SK-N-SH (cell line): ENCODE results near the gene TULP4. TPM values are rescaled to one million over a fixed set of nuclear protein-coding genes. Genes with fewer than 3 reads are reported as not detected.
"Not testable (repeated sequence)": the region's sequence is repeated elsewhere in the genome, so short reads cannot be mapped to it uniquely, and the experiment has no call there.

Experiments used
- CTCF ChIA-PET: fragments of 300-600, 350-600 bp; formaldehyde crosslinking; extraction: SDS; loops from one replicate; lab custom pipeline; 2021; lab: Yijun Ruan, JAX
- POLR2A ChIA-PET: fragments of 350-600 bp; sonication (Branson Sonifier 250); formaldehyde crosslinking; extraction: SDS; loops from one replicate; lab custom pipeline; 2020; ENCODE audit warnings: antibody characterized with exemption, inconsistent platforms; lab: Yijun Ruan, JAX
- DNase-seq: peaks from one replicate; pipeline ENCODE4 v3.0.0; 2012
- H2AFZ ChIP-seq: fragments of 200-600 bp; sonication (generic); 2 replicates; pipeline ENCODE4 v1.8.1; 2016; ENCODE audit warnings: antibody characterized with exemption, mild to moderate bottlenecking, low read depth
- H3F3A ChIP-seq: fragments of 200-600 bp; sonication (generic); replicated peaks from 2 replicates; pipeline ENCODE3; 2016; ENCODE audit warnings: antibody characterized with exemption, mild to moderate bottlenecking; ENCODE audit not compliant: insufficient read depth
- H3K27ac ChIP-seq, 2 experiments: fragments of 200-500 bp in 1 of 2; fragments of 200-600 bp in 1 of 2; sonication (Bioruptor generic) in 1 of 2; sonication (generic), shearing (Covaris generic) in 1 of 2; 2 replicates each; pipeline versions ENCODE4 v1.5.1 to v1.6.1; 2014 to 2016; ENCODE audit warnings: low read depth in 2 of 2, inconsistent platforms in 1 of 2, low read length in 1 of 2, mild to moderate bottlenecking in 1 of 2, mixed read lengths in 1 of 2
- H3K27me3 ChIP-seq: fragments of 200-600 bp; sonication (generic), shearing (Covaris generic); 2 replicates; pipeline ENCODE4 v1.6.1; 2016; ENCODE audit warnings: mixed run types; ENCODE audit not compliant: insufficient read depth
- H3K36me3 ChIP-seq, 2 experiments: fragments of 200-500 bp in 1 of 2; fragments of 200-600 bp in 1 of 2; sonication (Bioruptor generic) in 1 of 2; sonication (generic) in 1 of 2; replicated peaks in 1 of 2; 2 replicates each; pipeline versions ENCODE3 to v1.5.1; 2014 to 2016; ENCODE audit warnings: low read length in 1 of 2, mild to moderate bottlenecking in 1 of 2; ENCODE audit not compliant: insufficient read depth in 2 of 2, control insufficient read depth in 1 of 2
- H3K4me1 ChIP-seq, 2 experiments: fragments of 200-500 bp in 1 of 2; fragments of 200-600 bp in 1 of 2; sonication (Bioruptor generic) in 1 of 2; sonication (generic), shearing (Covaris generic) in 1 of 2; 2 replicates each; pipeline versions ENCODE4 v1.5.1 to v1.6.1; 2014 to 2016; ENCODE audit warnings: low read depth in 1 of 2, low read length in 1 of 2, mixed run types in 1 of 2; ENCODE audit not compliant: insufficient read depth in 2 of 2, control insufficient read depth in 1 of 2
- H3K4me2 ChIP-seq: fragments of 200-600 bp; sonication (generic), shearing (Covaris generic); 2 replicates; pipeline ENCODE4 v1.6.1; 2017; ENCODE audit warnings: mixed run types
- H3K4me3 ChIP-seq, 2 experiments: fragments of 200-500 bp in 1 of 2; fragments of 200-600 bp in 1 of 2; sonication (Bioruptor generic) in 1 of 2; sonication (generic), shearing (Covaris generic) in 1 of 2; 2 replicates each; pipeline versions ENCODE4 v1.5.1 to v1.8.1; 2014 to 2016; ENCODE audit warnings: low read depth in 2 of 2, inconsistent platforms in 1 of 2, low read length in 1 of 2, mild to moderate bottlenecking in 1 of 2, mixed read lengths in 1 of 2, moderate library complexity in 1 of 2
- H3K79me2 ChIP-seq: fragments of 200-600 bp; sonication (generic); 2 replicates; pipeline ENCODE4 v1.8.1; 2017; ENCODE audit warnings: mild to moderate bottlenecking; ENCODE audit not compliant: insufficient read depth
- H3K9ac ChIP-seq: fragments of 200-600 bp; sonication (generic); 2 replicates; pipeline ENCODE4 v1.6.1; 2017; ENCODE audit warnings: mixed run types
- H3K9me2 ChIP-seq: fragments of 200-600 bp; sonication (generic); 2 replicates; pipeline ENCODE4 v1.6.1; 2017; ENCODE audit warnings: mixed run types
- H3K9me3 ChIP-seq: fragments of 200-600 bp; sonication (generic); 2 replicates; pipeline ENCODE4 v1.6.1; 2017; ENCODE audit warnings: mixed run types, mild to moderate bottlenecking, moderate library complexity
- H4K20me1 ChIP-seq: fragments of 200-600 bp; sonication (generic); 2 replicates; pipeline ENCODE4 v1.6.1; 2017; ENCODE audit warnings: mild to moderate bottlenecking, mixed run types; ENCODE audit not compliant: insufficient read depth
- CHD2 ChIP-seq: fragments of 150-350 bp; IDR thresholded peaks from 2 replicates; pipeline ENCODE4 v1.6.1; 2018; ENCODE audit warnings: low read length; ENCODE audit not compliant: partially characterized antibody
- FOXM1 ChIP-seq: IDR thresholded peaks from 2 replicates; pipeline ENCODE4 v1.4.0; 2012; ENCODE audit warnings: low read depth, mild to moderate bottlenecking
- GABPA ChIP-seq: IDR thresholded peaks from 2 replicates; pipeline ENCODE4 v1.4.0; 2012; ENCODE audit warnings: low read depth, mild to moderate bottlenecking
- GATA2 ChIP-seq: sonication (generic); formaldehyde crosslinking; IDR thresholded peaks from 2 replicates; pipeline ENCODE4 v1.5.0; 2020; ENCODE audit warnings: mild to moderate bottlenecking, missing genetic modification reagents
- JUND ChIP-seq: IDR thresholded peaks from 2 replicates; pipeline ENCODE4 v1.4.0; 2012
- MXI1 ChIP-seq: IDR thresholded peaks from 2 replicates; pipeline ENCODE4 v1.6.1; 2012; ENCODE audit warnings: mild to moderate bottlenecking, low read depth, low read length, improper control_type of control experiment
- NFIC ChIP-seq: IDR thresholded peaks from 2 replicates; pipeline ENCODE4 v1.4.0; 2012; ENCODE audit warnings: borderline replicate concordance
- PBX3 ChIP-seq: IDR thresholded peaks from 2 replicates; pipeline ENCODE4; 2012
- RXRA ChIP-seq: IDR thresholded peaks from 2 replicates; pipeline ENCODE4 v1.4.0; 2012; ENCODE audit warnings: low read depth, mild to moderate bottlenecking, borderline replicate concordance
- SMC3 ChIP-seq: IDR thresholded peaks from 2 replicates; pipeline ENCODE4 v1.6.1; 2012; ENCODE audit warnings: low read depth, low read length, improper control_type of control experiment
- WGBS: methylation state at CpG from one replicate; pipeline ENCODE4 v1.1.6; 2017; ENCODE audit warnings: low lambda C conversion rate; 5-methylcytosine and 5-hydroxymethylcytosine counted together
- polyA plus RNA-seq, 3 experiments: library from polyadenylated mRNA; depleted of rRNA; stranded (reverse); fragments of >200 nt; gene quantifications; 2 replicates each; pipeline ENCODE4 v1.2.3, GENCODE V29; 2012

TULP4 gene
- polyA plus RNA-seq, 1 of the 3 experiments (the other 2 are of a cell fraction), result 5.9 TPM

GRCh38 chr6:158293122-158293521 lies 19.1 kb upstream of the TULP4 start:
- 91% methylated on average over 1 of the region's 1 CpG for WGBS
- H3K9me2 ChIP-seq, result no peaks in the 10 kb centered on the region
- DNase-seq, result no peak
- H3K4me2 ChIP-seq, result no peak overlapping the region
- peaks cover 60% of the 10 kb centered on the region for H3K79me2 ChIP-seq
- no peak overlapping the region for H2AFZ ChIP-seq
- H3K27me3 ChIP-seq, result no peaks in the 10 kb centered on the region
- ChIA-PET CTCF (no interaction called here), POLR2A (no interaction called here)
- no peak for TF ChIP-seq MXI1
- no peak for TF ChIP-seq NFIC
- TF ChIP-seq GATA2, result no peak
- TF ChIP-seq PBX3, result no peak
- no peak for TF ChIP-seq FOXM1
- no peak for TF ChIP-seq JUND
- no peak for TF ChIP-seq CHD2
- no peak for TF ChIP-seq SMC3
- no peak for TF ChIP-seq GABPA
- TF ChIP-seq RXRA, result no peak
- H3K9ac ChIP-seq, result no peak overlapping the region
- H3K4me3 ChIP-seq, result no peak overlapping the region
- H3F3A ChIP-seq, result no peaks in the 10 kb centered on the region
- peaks cover 25% of the 10 kb centered on the region for H3K9me3 ChIP-seq
- peaks cover 24 to 64% of the 10 kb centered on the region in 2 experiments for H3K36me3 ChIP-seq
- H3K27ac ChIP-seq, result no peak overlapping the region
- H4K20me1 ChIP-seq, result no peaks in the 10 kb centered on the region
- no peaks in the 10 kb centered on the region for H3K4me1 ChIP-seq

- H3K27me3 ChIP-seq, H3K9ac ChIP-seq, H3K27ac ChIP-seq, H3K4me2 ChIP-seq, H3K4me1 ChIP-seq, POLR2A ChIA-PET, H4K20me1 ChIP-seq, H3K4me3 ChIP-seq, H2AFZ ChIP-seq, DNase-seq, H3K9me2 ChIP-seq, H3F3A ChIP-seq: not testable (repeated sequence)
- Histone ChIP-seq H3K79me2 (peaks cover 30% of the 10 kb centered on the region), H3K9me3 (peaks cover 23% of the 10 kb centered on the region), H3K36me3 (peaks cover 15 to 72% of the 10 kb centered on the region in 2 experiments)
- 98% methylated on average over 11 of the region's 11 CpGs for WGBS
- CTCF ChIA-PET, result interaction anchor here (1.0 kb wide), 1 partner anchor 11 kb away, joined by 4 read pairs; no protein-coding TSS in a partner anchor
Measured at GRCh38 chr6:158295976-158296853, 16.1 kb upstream of the TULP4 start.

GRCh38 chr6:158296854-158297324 lies 15.4 kb upstream of the TULP4 start:
- H2AFZ ChIP-seq, H3K27ac ChIP-seq, CTCF ChIA-PET, POLR2A ChIA-PET, H3K4me3 ChIP-seq, H3K4me1 ChIP-seq, H3K27me3 ChIP-seq, H3K9me2 ChIP-seq, H3K9ac ChIP-seq, H3K4me2 ChIP-seq, DNase-seq, H4K20me1 ChIP-seq, H3F3A ChIP-seq: not testable (repeated sequence)
- H3K36me3 ChIP-seq, result peaks cover 9 to 68% of the 10 kb centered on the region in 2 experiments
- H3K9me3 ChIP-seq, result peaks cover 18% of the 10 kb centered on the region
- WGBS, result 94% methylated on average over 7 of the region's 7 CpGs
- H3K79me2 ChIP-seq, result peaks cover 23% of the 10 kb centered on the region; the same call in 1 of the 2 replicates

- POLR2A ChIA-PET, H3K4me3 ChIP-seq, H3K27ac ChIP-seq, H3K4me2 ChIP-seq, CTCF ChIA-PET, DNase-seq, H2AFZ ChIP-seq, H3K4me1 ChIP-seq, H3K27me3 ChIP-seq, H3K9me2 ChIP-seq, H3K9ac ChIP-seq, H4K20me1 ChIP-seq, H3F3A ChIP-seq: not testable (repeated sequence)
- 98% methylated on average over 10 of the region's 10 CpGs for WGBS
- Histone ChIP-seq H3K79me2 (peaks cover 16% of the 10 kb centered on the region; the same call in 1 of the 2 replicates), H3K9me3 (peaks cover 18% of the 10 kb centered on the region), H3K36me3 (peaks cover 9 to 68% of the 10 kb centered on the region in 2 experiments)
Measured at GRCh38 chr6:158297657-158298056, 14.6 kb upstream of the TULP4 start.
